Dedifferentiated amniotic fluid mesenchymal stem cell (primary cell): ENCODE measurements around the gene LGI2.
A peak's percentile ranks its signal among the peaks of the same experiment; 100 is the strongest.

Experiments
- DNase-seq: peaks from one replicate; pipeline ENCODE4 v3.0.0-alpha.2; 2016; ENCODE audit errors: extremely low spot score

The LGI2 gene

DNA sequence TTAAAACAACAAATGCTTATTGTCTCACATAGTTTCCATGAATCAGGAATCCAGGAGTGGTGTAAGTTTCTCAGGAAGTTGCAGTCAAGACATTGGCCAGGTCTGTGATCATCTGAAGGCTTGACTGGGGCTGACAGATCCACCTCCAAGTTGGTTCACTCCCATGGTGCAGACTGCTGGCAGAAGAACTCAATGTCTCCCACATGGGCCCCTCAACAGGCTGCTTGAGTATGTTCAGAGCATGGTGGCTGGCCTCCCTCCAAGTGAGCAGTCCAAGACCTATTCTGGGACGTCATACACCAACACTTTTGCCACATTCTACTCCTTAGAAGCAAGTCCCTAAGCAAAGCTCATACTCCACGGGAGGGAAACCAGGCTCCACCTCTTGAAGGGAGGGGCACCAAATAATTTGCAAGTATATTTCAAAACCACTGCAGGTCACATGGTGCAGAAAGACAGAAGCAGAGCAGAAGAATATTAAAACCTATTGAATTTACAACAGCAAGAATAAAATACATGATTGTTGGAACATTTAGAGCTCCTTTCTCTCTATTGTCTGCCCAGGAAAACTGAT lies 35.3 kb downstream of the LGI2 start:
- DNase-seq: no peak

DNA sequence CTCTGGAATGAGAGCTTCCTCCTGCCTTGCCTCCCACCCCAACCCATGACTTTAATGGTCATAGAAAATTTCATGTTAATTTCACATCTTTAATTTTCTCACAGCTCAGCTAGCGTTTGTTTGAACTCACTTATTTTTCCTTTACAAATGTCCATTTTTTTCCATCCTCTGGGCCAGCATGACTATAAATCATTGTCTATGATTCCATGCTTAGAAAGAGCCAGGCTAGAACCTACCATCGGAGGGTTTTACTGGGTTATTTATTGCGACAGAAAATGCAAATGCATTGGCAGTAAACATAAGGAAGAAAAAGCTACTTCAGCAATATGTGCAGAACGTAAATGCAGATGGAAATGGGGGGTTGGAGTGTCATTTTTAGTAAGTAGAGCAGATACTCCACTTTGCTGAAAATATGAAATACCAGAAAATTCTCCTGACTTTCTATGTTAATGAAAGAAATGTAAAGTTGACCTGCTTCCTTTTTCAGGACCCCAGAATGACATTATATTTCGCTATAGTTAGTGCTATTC lies 37.1 kb downstream of the LGI2 start:
- no peak for DNase-seq

DNA sequence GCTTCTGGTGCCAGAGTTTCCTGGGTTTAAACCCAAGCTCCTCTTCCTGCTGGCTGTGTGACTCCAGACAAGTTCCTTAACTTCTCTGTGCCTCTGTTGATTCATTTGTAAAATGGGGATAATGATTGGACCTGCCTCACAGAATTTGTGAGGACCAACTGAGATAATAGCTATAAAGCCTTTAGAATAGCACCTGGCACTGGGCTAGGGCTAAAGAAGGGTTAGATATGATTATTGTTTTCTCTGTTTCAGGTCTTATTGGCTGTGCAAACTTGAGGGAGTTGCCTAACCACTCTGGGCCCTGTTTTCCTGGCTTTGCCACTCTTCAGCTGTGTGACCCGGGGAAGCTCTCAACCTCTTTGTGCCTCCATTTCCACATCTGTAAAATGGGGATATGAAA lies 37.8 kb downstream of the LGI2 start:
- DNase-seq: no peak

DNA sequence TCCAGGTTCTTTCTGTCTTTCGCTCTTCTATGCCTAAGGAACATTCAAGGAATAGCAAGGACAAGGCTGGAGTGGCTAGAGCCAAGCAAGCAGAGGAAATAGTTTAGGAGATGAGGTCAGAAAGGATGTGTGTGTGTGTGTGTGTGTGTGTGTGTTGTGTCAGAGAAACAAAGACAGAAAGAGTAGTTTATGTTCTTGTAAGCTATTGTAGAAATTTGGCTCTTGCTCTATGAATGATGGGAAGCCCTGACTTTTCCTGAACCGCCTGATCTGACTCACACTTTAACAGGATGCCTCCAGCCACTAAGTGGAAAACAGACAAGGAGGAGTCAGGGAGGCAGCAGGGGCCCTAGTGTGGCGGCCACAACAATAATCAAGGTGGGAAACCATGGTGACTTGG lies 39.7 kb downstream of the LGI2 start:
- no peak for DNase-seq

DNA sequence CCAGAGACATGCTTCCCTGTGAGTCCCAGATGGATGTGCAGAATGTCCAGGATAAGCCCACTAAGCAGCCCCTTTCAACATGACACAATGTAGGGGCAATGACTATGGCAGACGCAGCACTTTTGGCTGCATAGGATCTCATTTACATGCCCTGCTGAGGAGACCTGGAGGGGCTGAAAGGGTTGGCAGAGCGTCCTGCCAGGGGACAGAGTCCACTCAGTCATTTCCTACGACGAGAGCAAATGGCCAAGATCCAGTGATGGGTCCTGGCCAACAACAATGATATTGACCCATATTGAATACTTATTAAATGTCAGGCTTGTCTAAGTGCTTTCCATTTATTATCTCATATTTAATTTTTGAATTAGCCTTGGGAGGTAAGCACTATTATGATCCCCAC lies 41.4 kb downstream of the LGI2 start:
- no peak for DNase-seq

DNA sequence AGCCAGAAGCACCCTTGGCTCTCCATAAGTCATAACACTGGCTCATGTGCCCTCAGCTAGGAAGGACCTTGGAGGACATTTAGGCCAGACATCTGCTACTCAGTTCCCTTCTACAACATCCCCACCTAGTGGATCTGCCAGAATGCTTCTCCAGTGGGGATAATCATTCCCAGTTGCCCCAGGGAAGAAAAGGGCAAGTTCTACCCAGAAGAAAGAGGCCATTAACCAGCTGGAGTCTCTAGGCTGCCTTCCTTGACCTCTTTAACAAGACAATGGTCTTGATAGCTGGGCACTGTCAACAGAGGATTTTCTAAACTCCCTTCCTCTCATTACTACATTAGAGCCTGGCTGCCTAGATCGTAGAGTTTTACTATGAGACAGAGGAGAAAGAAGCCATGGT lies 42.0 kb downstream of the LGI2 start:
- no peak for DNase-seq

DNA sequence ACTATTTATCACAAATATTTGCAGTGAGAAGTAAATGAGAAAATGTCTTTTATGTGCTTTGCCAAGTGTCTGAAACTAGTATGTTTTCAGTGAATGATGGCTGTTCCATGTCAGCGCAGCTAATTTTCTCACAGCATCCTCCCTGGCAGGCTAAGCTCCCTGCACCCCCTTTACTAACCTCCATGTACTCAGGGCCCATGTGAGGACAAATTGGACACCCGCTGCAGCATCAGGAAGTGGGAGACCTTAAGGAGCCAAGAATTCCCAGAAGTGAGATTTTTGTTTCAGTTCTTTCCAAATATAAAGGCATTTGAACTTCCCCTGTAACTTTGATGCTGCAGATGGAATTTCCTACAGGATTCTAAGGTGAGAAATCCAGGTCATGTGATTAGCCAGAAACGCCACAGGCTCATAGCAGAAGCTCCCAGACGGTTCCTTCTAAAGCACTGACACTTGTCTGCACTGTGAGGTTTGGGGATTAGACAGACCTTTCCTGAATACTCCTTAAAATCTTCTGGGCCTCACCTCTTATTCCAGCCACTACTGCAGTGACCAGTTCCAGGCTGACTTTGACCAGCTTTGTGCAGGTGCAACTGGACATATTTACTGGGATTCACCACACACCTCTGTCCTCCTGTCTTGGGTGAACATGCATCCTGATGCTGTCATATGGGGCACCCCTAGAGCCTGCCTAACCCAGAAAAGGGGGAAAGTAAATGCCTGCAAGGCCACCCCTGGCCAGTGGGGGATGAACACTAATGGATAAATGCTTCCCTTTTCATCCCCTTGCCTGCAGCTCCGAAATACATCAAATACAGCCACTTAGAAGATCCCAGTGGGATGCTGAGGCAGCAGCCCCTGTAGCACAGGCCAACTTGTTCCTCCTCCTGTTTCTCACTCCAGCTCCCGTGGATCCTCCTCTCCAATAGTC lies 45.9 kb downstream of the LGI2 start:
- DNase-seq: no peak

DNA sequence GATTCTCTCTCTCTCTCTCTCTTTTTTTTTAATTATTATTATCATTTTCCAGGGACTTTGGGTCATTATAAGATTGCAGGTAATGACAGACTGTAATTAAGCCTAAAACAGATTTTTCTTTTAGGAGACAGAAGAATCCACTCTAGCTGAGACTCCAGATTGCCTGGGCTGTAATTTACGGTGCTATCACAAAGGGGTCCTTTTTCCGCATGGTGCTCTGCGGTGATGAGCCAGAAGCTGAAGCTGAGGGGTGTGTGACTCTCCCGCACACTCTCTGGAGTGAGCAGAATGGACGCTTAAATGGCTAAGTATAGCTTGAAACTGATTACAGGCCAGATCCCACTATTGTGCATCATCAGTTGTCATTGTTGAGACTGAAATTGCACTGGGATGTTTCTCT lies 50.0 kb downstream of the LGI2 start:
- DNase-seq: no peak

DNA sequence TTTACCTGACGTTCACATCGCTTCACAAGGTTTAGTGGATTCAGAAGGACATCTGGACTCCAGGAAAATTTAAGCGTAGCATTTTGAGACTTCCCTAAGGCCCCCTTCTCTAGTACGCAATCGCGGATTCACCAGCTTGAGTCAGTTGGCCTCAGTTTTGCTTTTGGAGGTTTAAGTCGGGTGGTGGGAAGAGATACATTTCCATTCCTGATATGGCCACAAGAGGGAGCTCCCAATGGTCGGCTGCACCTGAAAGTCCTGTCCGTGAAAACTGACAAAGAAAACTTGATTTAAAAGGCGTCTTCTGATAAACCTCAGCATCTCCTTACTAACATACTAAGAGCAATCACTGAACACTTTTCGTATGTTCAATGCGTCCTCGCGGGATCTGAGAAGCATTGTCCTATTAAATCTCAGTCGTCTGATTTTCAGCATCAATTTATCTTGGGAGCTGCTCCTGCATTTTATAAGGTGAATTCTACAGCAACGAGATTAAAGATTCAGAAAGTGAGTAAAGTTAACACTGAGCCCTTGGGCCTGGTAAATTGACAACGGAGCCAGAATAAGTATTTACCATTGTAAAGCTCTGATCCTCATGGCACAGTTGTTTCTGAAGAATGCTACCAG lies 50.6 kb downstream of the LGI2 start:
- peak; percentile 60 for DNase-seq

DNA sequence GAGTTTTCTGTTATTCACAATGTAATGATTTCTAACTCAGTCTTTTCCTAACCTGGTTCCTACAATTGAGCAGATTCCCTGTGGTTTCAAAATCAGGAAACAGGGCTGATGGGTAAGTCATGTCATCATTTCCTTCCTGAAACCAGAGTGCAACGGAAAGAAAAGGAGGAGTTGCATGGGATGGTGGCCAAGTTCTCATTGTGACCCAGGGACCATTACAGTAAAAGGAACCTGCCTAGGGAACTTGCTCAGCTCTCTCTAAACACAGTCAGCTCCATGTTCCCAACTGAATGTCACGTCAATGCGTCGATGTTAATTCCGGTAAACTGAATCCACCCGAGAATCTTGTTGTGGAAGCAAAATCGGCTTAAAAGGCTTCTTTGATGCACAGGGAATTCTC lies 51.2 kb downstream of the LGI2 start:
- DNase-seq: no peak

DNA sequence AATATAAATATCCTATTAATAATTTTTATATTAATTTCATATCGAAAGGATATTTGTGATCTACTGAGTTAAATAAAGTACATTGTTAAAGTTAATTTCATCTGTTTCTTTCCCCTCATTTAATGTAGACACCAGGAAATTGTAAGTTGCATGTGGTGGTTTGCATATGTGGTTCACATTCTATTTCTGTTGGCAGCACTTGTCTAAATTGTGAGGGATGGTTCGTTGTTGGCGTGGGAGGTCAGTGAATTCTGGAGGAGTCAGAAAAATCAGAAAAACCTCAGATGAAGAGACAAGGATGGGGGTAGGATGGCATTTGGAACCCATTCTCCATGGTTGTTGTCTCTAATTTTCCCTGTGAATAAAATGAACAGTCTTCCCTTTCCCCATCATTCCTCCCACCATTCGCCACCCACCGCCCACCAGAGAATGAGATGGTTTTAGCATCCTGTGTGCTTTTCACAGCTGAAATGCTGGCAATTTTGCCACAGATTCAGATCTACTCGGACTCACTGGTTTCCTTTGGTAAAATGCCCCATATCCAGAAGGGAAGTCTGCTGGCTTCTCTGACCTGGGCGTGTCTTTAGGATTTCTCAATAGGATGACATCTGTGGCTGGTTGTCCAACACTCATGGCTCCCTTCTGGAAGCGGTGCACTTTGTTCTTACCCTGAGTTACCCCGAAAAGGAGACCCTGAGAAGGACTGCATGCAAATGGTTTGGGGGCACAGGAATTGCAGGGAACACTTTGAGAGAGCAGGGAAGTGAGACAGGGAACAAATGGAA lies 52.3 kb downstream of the LGI2 start:
- DNase-seq: no peak

DNA sequence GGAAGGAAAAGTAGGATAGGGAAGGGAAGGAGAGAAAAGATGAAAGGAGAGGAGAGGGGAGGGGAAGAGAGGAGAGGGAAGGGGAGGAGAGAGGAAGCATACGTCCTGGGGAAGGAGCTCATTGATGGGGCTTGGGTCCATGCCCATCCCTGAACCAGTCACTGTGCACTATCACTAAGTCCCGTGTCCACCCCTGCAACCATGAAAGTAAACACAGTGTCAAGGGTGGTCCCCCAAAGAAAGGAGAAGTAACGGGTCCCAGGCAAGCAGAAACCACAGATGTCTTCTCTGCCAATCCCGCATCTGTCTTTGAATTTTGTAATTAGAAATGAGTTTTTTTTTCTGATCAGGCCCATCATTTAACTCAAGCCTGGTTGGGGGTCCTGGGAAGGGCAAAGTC lies 55.2 kb downstream of the LGI2 start:
- DNase-seq: no peak

DNA sequence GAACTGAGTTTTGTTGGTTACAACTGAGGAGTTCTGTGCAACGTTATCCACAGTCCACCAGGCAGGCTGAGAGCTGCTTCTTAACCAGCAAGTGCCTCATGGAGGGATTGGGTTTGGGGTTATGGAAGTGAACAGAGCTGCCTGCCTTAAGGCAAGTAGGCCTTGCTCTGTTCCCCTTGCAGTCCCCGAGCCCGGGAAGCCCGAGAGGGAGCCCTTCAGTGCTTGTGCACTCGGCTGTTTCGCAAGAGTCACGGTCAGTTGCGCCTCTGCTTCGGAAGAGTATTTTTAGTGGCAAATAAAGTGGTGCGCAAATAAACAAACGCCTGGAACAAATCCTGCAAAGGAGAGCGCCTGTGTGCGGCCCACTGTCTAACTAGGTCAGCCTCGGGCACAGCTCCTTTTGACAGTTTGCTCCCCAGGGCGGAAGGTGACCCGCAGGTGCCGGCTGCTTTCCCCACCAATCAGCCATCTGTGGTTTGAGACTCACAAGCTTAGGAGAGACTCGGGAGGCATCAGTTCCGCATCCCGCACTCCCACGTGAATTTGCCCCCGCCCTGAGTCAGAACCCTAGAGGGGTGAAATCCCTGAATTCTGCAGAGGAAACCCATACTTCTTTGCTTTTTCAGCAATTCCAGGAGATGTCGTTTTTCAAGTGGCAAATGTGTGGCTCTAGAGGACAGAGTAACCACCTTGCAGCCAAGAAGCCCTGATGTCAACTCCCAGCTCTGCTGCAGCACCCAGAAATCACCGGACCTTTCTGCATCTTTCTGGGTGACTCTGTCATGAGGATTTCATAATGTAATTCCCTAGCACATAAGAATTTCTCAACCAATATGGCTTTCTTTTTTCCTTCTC lies 56.8 kb downstream of the LGI2 start:
- no peak for DNase-seq

DNA sequence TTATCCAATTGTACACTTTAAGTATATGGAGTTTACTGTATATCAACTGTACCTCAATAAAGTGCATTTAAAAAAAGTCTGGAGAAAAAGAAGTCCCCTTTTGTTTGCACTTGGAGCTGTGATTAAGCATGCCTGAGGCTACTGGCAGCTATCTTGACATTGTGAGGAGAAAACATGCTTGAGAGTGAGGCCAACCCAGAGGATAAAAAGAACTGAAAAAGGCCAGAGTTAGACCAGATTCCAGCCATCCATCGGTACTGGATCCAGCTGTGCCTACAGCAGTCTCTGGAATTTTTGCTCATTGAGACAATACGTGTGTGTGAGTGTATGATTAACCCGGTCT lies 57.4 kb downstream of the LGI2 start:
- DNase-seq: peak; percentile 26

DNA sequence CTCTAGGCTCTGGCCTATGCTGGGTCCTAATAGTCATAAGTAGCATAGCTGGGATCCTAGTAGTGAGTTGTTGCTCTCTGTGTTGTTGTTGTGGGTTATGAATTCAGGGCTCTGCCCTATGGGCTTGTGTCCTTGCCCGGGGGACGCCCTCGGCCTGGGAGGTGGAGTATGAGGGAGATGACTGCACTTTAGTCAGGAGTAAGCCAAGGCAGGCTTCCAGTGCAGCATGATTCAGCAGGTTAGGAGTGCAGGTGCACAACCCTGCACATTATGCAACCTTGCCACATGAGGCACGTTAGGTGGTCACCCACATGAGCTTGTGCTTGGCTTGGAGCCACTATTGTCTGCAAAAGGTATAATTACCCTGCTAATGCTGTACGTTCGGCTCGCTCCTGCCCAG lies 59.6 kb downstream of the LGI2 start:
- DNase-seq: no peak

DNA sequence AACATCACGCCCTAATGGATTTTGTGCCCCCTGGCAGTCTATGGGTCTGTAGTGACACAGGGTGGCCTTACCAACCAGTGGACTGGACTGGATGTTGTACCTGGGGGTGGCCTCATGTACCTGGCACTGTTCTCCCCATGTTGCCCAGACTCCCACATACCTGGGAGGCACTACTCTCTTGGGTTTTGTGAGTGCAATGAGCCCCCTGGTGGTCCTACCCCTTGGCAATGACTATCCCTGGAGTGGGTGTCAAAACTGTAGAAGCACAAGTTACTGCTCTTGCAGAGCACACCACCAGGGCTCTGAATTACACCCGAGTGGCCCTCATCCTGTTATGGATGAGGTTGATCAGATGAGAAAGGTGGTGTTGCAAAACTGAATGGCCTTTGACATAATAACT lies 60.1 kb downstream of the LGI2 start:
- no peak for DNase-seq

DNA sequence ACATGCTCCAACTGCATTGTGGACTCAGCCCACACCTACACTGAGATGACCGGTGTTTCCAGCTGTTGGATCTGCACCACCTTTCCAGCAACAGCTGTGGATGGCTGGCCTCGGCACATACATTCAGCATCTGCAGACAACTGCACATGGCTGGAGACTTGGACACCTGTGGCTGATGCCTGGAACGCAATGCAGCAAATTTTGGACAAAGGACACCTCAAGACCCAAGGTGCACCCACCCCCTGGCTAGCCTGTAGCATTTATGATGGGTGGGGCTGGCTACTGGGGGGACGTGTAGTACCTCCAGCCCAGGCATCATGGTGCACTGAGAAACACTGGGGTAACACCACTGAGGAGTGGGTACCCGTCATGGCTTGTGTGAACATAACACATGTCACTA lies 60.6 kb downstream of the LGI2 start:
- no peak for DNase-seq

DNA sequence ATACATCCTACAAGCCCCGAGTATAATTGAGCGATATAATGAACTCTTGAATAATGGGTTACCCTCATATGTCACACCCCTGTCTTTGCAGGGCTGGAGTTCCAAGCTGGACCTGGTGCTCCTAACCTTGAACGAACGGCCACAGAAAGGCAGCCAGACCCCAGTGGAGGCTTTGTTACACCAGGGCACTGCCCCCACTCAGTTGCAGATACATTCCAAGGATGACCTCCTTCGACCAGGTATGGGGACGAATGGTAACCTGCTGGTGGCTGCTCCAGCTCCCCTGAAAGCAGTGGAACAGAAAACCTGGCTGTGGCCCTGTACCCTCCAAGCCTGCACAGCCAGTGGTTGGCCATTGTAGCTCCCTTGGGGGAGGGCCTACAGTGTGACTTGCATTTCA lies 61.3 kb downstream of the LGI2 start:
- no peak for DNase-seq

DNA sequence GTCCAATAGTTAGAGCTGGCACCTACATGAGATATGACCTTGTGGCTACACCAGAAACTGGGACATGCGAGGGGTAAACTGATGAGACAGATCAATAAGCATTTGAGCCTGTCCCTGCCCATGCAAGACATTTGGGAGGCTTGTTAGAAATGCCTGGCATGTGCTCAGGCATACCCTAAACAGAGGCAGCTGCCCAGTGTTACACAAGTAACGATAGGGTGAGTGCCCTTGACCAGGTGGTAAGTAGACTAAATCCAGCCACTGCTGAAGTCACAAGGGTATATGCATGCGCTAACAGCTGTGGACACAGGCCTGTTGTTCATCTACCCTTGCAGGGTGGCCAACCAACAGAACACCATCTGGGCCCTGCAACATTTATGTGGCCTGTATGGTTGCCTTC lies 61.8 kb downstream of the LGI2 start:
- no peak for DNase-seq

DNA sequence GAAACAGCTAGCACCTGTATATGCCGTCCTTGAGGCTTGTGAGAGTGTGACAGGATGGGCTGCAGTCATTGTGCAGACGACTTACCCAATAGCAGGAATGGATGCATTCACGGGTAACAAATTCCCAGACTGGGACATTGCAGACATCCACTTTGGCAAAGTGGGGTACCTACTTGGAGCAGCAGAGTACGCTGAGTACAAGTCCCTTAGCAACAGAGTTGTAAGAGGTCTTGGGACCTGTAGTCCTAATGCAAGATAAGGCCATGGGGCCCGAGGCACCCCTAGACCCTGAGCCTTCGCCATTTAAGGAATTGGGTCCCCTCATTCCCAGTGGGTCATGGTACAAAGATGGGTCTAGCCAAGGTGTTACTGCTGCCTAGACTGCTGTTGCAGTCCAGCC lies 62.5 kb downstream of the LGI2 start:
- no peak for DNase-seq

DNA sequence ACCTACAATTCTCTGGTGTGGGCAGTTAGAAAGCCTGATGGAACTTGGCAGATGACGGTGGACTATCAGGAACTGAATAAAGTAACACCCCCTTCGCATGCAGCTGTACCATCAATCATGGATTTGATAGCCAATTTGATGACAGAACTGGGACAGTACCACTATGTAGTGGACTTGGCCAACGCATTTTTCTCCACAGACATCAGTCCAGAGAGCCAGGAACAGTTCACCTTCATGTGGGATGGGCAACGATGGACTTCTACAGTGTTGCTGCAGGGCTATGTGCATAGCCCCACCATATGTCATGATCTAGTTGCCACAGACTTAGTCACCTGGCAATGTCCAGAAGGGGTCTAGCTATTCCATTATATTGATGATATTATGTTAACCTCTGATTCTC lies 63.4 kb downstream of the LGI2 start:
- DNase-seq: no peak
